ENCODE measurements around the gene SERINC3.
A peak's percentile ranks its signal among the peaks of the same experiment; 100 is the strongest.
"Not testable (repeated sequence)": the region's sequence is repeated elsewhere in the genome, so short reads cannot be mapped to it uniquely, and the experiment has no call there.

Gene SERINC3

GRCh38 chr20:44491635-44492395, 30.1 kb downstream of the SERINC3 start:
- DNase-seq (ENCODE audit: low spot score), result no peak

- no peak for DNase-seq (ENCODE audit: low spot score)
Measured at GRCh38 chr20:44489931-44490330, 31.9 kb downstream of the SERINC3 start.

- no peak for DNase-seq (ENCODE audit: low spot score)
Measured at GRCh38 chr20:44489223-44489622, 32.6 kb downstream of the SERINC3 start.

- no peak for DNase-seq (ENCODE audit: low spot score)
Measured at GRCh38 chr20:44488551-44488950, 33.3 kb downstream of the SERINC3 start.

GRCh38 chr20:44485830-44486198, 36.1 kb downstream of the SERINC3 start:
- DNase-seq (ENCODE audit: low spot score), result no peak

- DNase-seq (ENCODE audit: low spot score), result no peak
Measured at GRCh38 chr20:44485078-44485829, 36.6 kb downstream of the SERINC3 start.

- DNase-seq (ENCODE audit: low spot score), result no peak
Measured at GRCh38 chr20:44483112-44483511, 38.8 kb downstream of the SERINC3 start.

- DNase-seq (ENCODE audit: low spot score), result no peak
Measured at GRCh38 chr20:44481719-44482416, 40.0 kb downstream of the SERINC3 start.

- DNase-seq (ENCODE audit: low spot score), result no peak
Measured at GRCh38 chr20:44480097-44480496, 41.8 kb downstream of the SERINC3 start.

- no peak for DNase-seq (ENCODE audit: low spot score)
Measured at GRCh38 chr20:44479643-44480042, 42.2 kb downstream of the SERINC3 start.

GRCh38 chr20:44478206-44478605, 43.7 kb downstream of the SERINC3 start:
- DNase-seq (ENCODE audit: low spot score), result no peak

- no peak for DNase-seq (ENCODE audit: low spot score)
Measured at GRCh38 chr20:44477151-44477550, 44.7 kb downstream of the SERINC3 start.

- DNase-seq (ENCODE audit: low spot score), result peak; percentile 92
Measured at GRCh38 chr20:44475694-44476560, 45.9 kb downstream of the SERINC3 start, which contains the start of gene TTPAL. TSS of gene TTPAL (plus strand) at chr20:44475874. CDS start at chr20:44480000, 4,126 bp downstream.

GRCh38 chr20:44475372-44475693, 46.5 kb downstream of the SERINC3 start:
- no peak for DNase-seq (ENCODE audit: low spot score)

- DNase-seq (ENCODE audit: low spot score), result not testable (repeated sequence)
Measured at GRCh38 chr20:44472283-44472682, 49.6 kb downstream of the SERINC3 start.

GRCh38 chr20:44471481-44471882, 50.4 kb downstream of the SERINC3 start:
- DNase-seq (ENCODE audit: low spot score), result peak; percentile 46

- DNase-seq (ENCODE audit: low spot score), result no peak
Measured at GRCh38 chr20:44470327-44470726, 51.5 kb downstream of the SERINC3 start.

- DNase-seq (ENCODE audit: low spot score), result no peak
Measured at GRCh38 chr20:44468044-44468782, 53.7 kb downstream of the SERINC3 start.

GRCh38 chr20:44467289-44467883, 54.5 kb downstream of the SERINC3 start:
- no peak for DNase-seq (ENCODE audit: low spot score)

- DNase-seq (ENCODE audit: low spot score), result no peak
Measured at GRCh38 chr20:44465001-44465560, 56.8 kb downstream of the SERINC3 start.
